H4 (cell line): ENCODE results near the gene FLG2. TPM values are rescaled to one million over a fixed set of nuclear protein-coding genes. Genes with fewer than 3 reads are reported as not detected.
"Not testable (repeated sequence)": the region's sequence is repeated elsewhere in the genome, so short reads cannot be mapped to it uniquely, and the experiment has no call there.

Experiments used
- DNase-seq: peaks from one replicate; pipeline ENCODE4 v3.0.0-alpha.2; 2015; ENCODE audit warnings: low spot score
- total RNA-seq: library from RNA; depleted of rRNA; stranded (reverse); fragments of >200 nt; shearing (Covaris generic); gene quantifications from 2 replicates; pipeline ENCODE4 v1.2.3, GENCODE V29; 2014; rRNA removed

The FLG2 gene
- total RNA-seq, 1 experiment from 2014 or later, result not detected

DNA sequence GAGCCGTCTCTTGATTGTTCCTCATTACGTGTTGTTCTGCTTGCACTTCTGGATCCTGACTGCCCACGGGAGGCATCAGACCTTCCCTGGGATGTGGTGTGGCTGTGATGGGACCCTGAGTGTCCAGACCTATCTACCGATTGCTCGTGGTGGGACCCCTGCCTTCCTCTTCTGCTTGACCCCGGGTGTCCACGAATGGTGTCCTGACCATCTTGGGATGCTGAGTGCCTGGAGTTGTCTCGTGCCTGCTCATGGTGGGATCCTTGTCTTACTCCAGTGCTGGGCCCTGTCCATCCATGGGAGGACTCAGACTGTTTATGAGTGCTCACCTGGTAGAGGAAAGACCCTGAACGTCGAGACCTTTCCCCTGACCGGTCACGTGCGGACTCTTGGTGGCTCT, 47.6 kb downstream of the FLG2 start:
- DNase-seq, result not testable (repeated sequence)

DNA sequence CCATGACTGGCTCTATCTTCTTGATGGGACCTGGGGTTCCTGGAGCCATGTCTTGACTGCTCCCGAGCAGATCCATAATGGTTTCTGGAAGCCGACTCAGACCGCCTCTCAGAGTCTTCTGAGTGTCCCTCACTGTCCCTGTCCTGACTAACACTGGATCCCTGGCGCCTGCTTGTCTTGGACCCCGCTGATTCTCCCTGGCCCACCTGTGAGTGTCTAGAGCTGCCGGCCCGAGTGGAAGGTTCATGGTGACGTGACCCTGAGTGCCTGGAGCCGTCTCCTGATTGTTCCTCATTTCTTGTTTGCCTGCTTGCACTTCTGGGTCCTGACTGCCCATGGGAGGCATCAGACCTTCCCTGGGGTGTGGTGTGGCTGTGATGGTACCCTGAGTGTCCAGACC, 49.9 kb downstream of the FLG2 start:
- no peak for DNase-seq

DNA sequence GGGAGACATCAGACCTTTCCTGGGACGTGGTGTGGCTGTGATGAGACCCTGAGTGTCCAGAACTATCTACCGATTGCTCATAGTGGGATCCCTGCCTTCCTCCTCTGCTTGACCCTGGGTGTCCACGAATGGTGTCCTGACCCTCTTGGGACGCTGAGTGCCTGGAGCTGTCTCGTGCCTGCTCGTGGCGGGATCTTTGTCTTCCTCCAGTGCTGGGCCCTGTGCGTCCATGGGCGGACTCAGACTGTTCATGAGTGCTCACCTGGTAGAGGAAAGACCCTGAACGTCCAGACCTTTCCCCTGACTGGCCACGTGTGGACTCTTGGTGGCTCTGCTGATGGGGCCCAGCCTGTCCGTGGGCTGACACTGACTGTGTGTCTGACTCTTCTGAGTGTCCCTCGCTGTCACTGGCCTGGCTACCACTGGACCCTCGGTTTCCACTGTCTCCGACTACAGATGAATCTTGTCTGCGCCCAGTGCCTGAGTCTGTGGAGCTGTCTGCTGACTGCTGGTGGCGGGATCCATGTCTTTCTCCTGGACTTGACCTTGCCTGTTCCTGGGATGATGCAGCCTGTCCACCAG, 50.4 kb downstream of the FLG2 start:
- not testable (repeated sequence) for DNase-seq

DNA sequence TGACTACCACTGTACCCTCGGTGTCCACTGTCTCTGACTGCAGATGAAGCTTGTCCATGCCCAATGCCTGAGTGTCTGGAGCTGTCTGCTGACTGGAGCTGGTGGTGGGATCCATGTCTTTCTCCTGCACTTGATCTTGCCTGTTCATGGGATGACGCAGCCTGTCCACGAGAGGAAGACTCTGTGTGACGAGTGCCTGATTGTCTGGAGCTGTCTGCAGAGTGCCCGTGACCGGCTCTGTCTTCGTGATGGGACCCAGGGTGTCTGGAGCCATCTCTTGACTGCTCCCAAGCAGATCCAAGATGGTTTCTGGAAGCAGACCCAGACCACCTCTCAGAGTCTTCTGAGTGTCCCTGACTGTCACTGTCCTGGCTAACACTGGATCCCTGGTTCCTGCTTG, 51.0 kb downstream of the FLG2 start:
- DNase-seq, result not testable (repeated sequence)

GRCh38 chr1:152307970-152308369, 51.8 kb downstream of the FLG2 start:
- not testable (repeated sequence) for DNase-seq

DNA sequence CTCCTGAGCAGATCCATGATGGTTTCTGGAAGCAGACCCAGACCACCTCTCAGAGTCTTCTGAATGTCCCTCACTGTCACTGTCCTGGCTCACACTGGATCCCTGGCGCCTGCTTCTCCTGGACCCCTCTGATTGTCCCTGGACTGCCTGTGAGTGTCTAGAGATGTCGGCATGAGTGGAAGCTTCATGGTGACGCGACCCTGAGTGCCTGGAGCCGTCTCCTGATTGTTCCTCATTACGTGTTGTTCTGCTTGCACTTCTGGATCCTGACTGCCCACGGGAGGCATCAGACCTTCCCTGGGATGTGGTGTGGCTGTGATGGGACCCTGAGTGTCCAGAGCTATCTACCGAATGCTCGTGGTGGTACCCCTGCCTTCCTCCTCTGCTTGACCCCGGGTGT, 53.7 kb downstream of the FLG2 start:
- not testable (repeated sequence) for DNase-seq

GRCh38 chr1:152304773-152305172, 55.0 kb downstream of the FLG2 start:
- DNase-seq, result not testable (repeated sequence)

DNA sequence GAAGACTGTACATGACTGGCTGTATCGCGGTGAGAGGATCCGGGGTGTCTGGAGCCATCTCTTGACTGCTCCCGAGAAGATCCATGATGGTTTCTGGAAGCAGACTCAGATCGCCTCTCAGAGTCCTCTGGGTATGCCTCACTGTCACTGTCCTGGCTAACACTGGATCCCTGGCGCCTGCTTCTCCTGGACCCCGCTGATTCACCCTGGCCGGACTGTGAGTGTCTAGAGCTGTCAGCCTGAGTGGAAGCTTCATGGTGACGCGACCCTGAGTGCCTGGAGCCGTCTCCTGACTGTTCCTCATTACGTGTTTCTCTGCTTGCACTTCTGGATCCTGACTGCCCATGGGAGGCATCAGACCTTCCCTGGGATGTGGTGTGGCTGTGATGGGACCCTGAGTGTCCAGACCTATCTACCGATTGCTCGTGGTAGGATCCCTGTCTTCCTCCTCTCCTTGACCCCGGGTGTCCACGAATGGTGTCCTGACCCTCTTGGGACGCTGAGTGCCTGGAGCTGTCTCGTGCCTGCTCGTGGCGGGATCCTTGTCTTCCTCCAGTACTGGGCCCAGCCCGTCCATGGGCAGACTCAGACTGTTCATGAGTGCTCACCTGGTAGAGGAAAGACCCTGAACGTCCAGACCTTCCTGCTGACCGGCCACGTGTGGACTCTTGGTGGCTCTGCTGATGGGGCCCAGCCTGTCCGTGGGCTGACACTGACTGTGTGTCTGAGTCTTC, 56.5 kb downstream of the FLG2 start:
- not testable (repeated sequence) for DNase-seq

Other genes with a start within 250 kb of the FLG2 start
- not detected in 2 replicates for gene TCHH, start 244.6 kb downstream of the FLG2 start, total RNA-seq
- gene RPTN, start 200.8 kb downstream of the FLG2 start, total RNA-seq, result not detected in 2 replicates
- not detected in 2 replicates for gene HRNR, start 135.8 kb downstream of the FLG2 start, total RNA-seq
- gene FLG, start 34.8 kb downstream of the FLG2 start, total RNA-seq, result 0.10 and 0.35 TPM in 2 replicates
- not detected in 2 replicates for gene CRNN, start 54.3 kb upstream of the FLG2 start, total RNA-seq
- gene LCE5A, start 150.8 kb upstream of the FLG2 start, total RNA-seq, result not detected in 2 replicates
- gene CRCT1, start 154.5 kb upstream of the FLG2 start, total RNA-seq, result not detected in 2 replicates
- gene LCE3E, start 206.8 kb upstream of the FLG2 start, total RNA-seq, result not detected in 2 replicates
- gene LCE3D, start 220.5 kb upstream of the FLG2 start, total RNA-seq, result not detected in 2 replicates
- gene LCE3C, start 240.2 kb upstream of the FLG2 start, total RNA-seq, result not detected in 2 replicates